HG03521 (cell line): ENCODE measurements around the gene DAB1.
"Not testable (repeated sequence)": the region's sequence is repeated elsewhere in the genome, so short reads cannot be mapped to it uniquely, and the experiment has no call there.

Experiments used
- ATAC-seq: cut with Tn5 transposase; IDR thresholded peaks from one replicate; pipeline ENCODE4 v1.9.1; 2021; ENCODE audit warnings: mild to moderate bottlenecking, moderate library complexity; ENCODE audit not compliant: unreplicated experiment

The DAB1 gene

GRCh38 chr1:57089855-57090254 lies 334.0 kb downstream of the DAB1 start:
- no peak for ATAC-seq

- no peak for ATAC-seq
Measured at GRCh38 chr1:57089221-57089620, 334.6 kb downstream of the DAB1 start.

- ATAC-seq, result no peak
Measured at GRCh38 chr1:57088653-57089052, 335.2 kb downstream of the DAB1 start.

- not testable (repeated sequence) for ATAC-seq
Measured at GRCh38 chr1:57087660-57088059, 336.2 kb downstream of the DAB1 start.

- ATAC-seq, result no peak
Measured at GRCh38 chr1:57086154-57086553, 337.7 kb downstream of the DAB1 start.

GRCh38 chr1:57084701-57085100 lies 339.2 kb downstream of the DAB1 start:
- ATAC-seq, result no peak

- no peak for ATAC-seq
Measured at GRCh38 chr1:57082711-57083439, 341.0 kb downstream of the DAB1 start.

- no peak for ATAC-seq
Measured at GRCh38 chr1:57079454-57080157, 344.3 kb downstream of the DAB1 start.

- peak; percentile 75 for ATAC-seq
Measured at GRCh38 chr1:57072401-57073110, 351.3 kb downstream of the DAB1 start.

- ATAC-seq, result no peak
Measured at GRCh38 chr1:57067863-57068262, 356.0 kb downstream of the DAB1 start.

GRCh38 chr1:57066980-57067610 lies 356.8 kb downstream of the DAB1 start:
- ATAC-seq, result no peak

GRCh38 chr1:57065442-57065841 lies 358.4 kb downstream of the DAB1 start:
- ATAC-seq, result no peak

GRCh38 chr1:57064379-57065140 lies 359.3 kb downstream of the DAB1 start:
- ATAC-seq, result no peak

- ATAC-seq, result no peak
Measured at GRCh38 chr1:57063406-57064125, 360.3 kb downstream of the DAB1 start.

GRCh38 chr1:57061369-57061768 lies 362.5 kb downstream of the DAB1 start:
- ATAC-seq, result no peak

- ATAC-seq, result no peak
Measured at GRCh38 chr1:57060451-57060850, 363.4 kb downstream of the DAB1 start.

- no peak for ATAC-seq
Measured at GRCh38 chr1:57058652-57059501, 365.0 kb downstream of the DAB1 start.

GRCh38 chr1:57048856-57049255 lies 375.0 kb downstream of the DAB1 start:
- ATAC-seq, result no peak

GRCh38 chr1:57046462-57046861 lies 377.4 kb downstream of the DAB1 start:
- no peak for ATAC-seq
